Naive thymus-derived CD8-positive, alpha-beta T cell (primary cell): ENCODE measurements around the gene MBTPS1. TPM values are rescaled to one million over a fixed set of nuclear protein-coding genes. Genes with fewer than 3 reads are reported as not detected.

Source experiments
- ATAC-seq, 2 donors: fragments of 150-1000 bp; cut with Tn5 transposase in 1 of 2; sonication (Bioruptor Pico), chemical (Tn5 transposase) in 1 of 2; 1 replicate in 1 of 2; 2 replicates in 1 of 2; pipeline ENCODE4 v1.10.0; 2021; ENCODE audit warnings: mild to moderate bottlenecking in 2 of 2, moderate library complexity in 2 of 2
- POLR2A ChIA-PET: fragments of 350-600 bp; sonication (Branson Sonifier 250); formaldehyde crosslinking; loops from one replicate; lab custom pipeline; 2021; ENCODE audit warnings: antibody characterized with exemption; lab: Charles Lee
- DNase-seq, 10 donors: peaks; one replicate each; pipeline versions ENCODE4 v3.0.0 to v3.0.0-alpha.2; 2020 to 2022
- H3K27ac Mint-ChIP-seq, 10 donors: one replicate each; pipeline ENCODE4 v1.8.0; 2020 to 2022; ENCODE audit warnings: mild to moderate bottlenecking in 10 of 10, mixed read lengths in 10 of 10, moderate library complexity in 4 of 10, inconsistent platforms in 1 of 10
- H3K27me3 Mint-ChIP-seq, 5 donors: one replicate each; pipeline ENCODE4 v1.8.0; 2021 to 2022; ENCODE audit warnings: mixed read lengths in 5 of 5
- H3K36me3 Mint-ChIP-seq, 3 donors: one replicate each; pipeline ENCODE4 v1.8.0; 2020 to 2022; ENCODE audit warnings: mixed read lengths in 3 of 3, mild to moderate bottlenecking in 2 of 3, inconsistent platforms in 1 of 3
- H3K4me1 Mint-ChIP-seq, 4 donors: one replicate each; pipeline ENCODE4 v1.8.0; 2021 to 2022; ENCODE audit warnings: mixed read lengths in 4 of 4
- H3K4me3 Mint-ChIP-seq, 10 donors: one replicate each; pipeline ENCODE4 v1.8.0; 2020 to 2022; ENCODE audit warnings: mild to moderate bottlenecking in 10 of 10, mixed read lengths in 10 of 10, moderate library complexity in 6 of 10, inconsistent platforms in 1 of 10
- H3K9me3 Mint-ChIP-seq, 9 donors: one replicate each; pipeline ENCODE4 v1.8.0; 2020 to 2022; ENCODE audit warnings: mixed read lengths in 9 of 9, mild to moderate bottlenecking in 3 of 9, inconsistent platforms in 1 of 9, moderate library complexity in 1 of 9
- polyA plus RNA-seq, 3 donors: library from polyadenylated mRNA; unstranded; fragments of 300-500 nt; fragmentation: Illumina TruSeq; gene quantifications; one replicate each; pipeline ENCODE4 v1.2.3, GENCODE V29; 2021
- total RNA-seq, 8 experiments: library from RNA in 2 of 8; stranded (reverse) in 2 of 8; gene quantifications; one replicate each; pipeline ENCODE4 v1.2.3 and lab custom pipeline; 2021 to 2026

MBTPS1 gene
- total and polyA plus RNA-seq, 5 experiments from 2014 or later = 50.9 to 150 (median 71.4) TPM

DNA sequence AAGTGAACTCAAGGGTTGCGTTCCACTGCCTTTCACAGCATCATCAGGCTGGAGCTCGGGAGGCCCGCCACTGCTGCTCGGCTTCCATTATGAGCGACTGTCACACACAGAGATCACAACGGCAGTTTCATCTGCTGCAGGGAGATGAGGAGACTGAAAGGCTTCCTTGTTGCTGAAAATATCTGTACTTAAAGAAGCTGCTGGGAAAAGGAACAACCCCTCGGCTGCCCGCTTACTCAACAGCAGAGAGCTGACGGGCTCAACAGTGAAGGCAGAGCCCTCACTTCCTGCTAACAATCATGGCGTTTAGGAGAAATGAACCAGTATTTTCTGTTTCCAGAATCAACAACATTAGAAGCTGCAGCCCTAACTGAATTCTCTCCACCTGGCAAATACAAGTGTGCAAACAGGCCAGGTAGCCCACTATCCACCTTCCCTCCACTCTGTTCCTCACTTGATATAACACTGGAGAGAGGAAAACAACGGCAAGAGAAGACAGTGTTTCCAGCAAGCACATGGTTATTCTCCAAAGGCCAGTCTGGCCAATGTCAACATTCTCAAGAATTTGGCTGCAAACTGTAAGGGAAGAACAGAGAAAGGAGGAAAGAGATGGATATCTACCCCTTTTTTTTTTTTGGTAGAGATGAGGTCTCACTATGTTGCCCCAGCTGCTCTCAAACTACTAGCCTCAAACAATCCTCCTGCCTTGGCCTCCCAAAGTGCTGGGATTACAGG is 33.7 kb downstream of the MBTPS1 start:
- DNase-seq = no peak
- H3K9me3 Mint-ChIP-seq = no peaks in the 10 kb centered on the region
- POLR2A ChIA-PET = no interaction called here
- no peak for ATAC-seq
- no peaks in the 10 kb centered on the region for H3K27me3 Mint-ChIP-seq
- peaks cover 5 to 85% (median 10%) of the 10 kb centered on the region in 3 donors for H3K36me3 Mint-ChIP-seq
- peak overlapping the region in 2 of 10 donors; percentile 40 to 53 for H3K27ac Mint-ChIP-seq
- H3K4me1 Mint-ChIP-seq = peaks cover 21 to 41% (median 26%) of the 10 kb centered on the region in 4 donors
- no peak overlapping the region for H3K4me3 Mint-ChIP-seq

- H3K27ac Mint-ChIP-seq = peak overlapping the region in 1 of 10 donors; percentile 27
- DNase-seq = no peak
Observed at GRCh38 chr16:84082110-84082509, 34.6 kb downstream of the MBTPS1 start.

GRCh38 chr16:84081446-84081989 is 35.2 kb downstream of the MBTPS1 start:
- ATAC-seq (no peak), DNase-seq (no peak)
- no peaks in the 10 kb centered on the region for H3K9me3 Mint-ChIP-seq
- no peak overlapping the region for H3K4me3 Mint-ChIP-seq
- no peaks in the 10 kb centered on the region for H3K27me3 Mint-ChIP-seq
- peaks cover 19 to 35% (median 27%) of the 10 kb centered on the region in 4 donors for H3K4me1 Mint-ChIP-seq
- H3K36me3 Mint-ChIP-seq = peaks cover 5 to 86% (median 13%) of the 10 kb centered on the region in 3 donors
- H3K27ac Mint-ChIP-seq = peak overlapping the region in 1 of 10 donors; percentile 27
- POLR2A ChIA-PET = no interaction called here

More at GRCh38 chr16:84082110-84082509, 34.6 kb downstream of the MBTPS1 start:
- POLR2A ChIA-PET = no interaction called here
- H3K4me3 Mint-ChIP-seq = no peak overlapping the region
- H3K36me3 Mint-ChIP-seq = peaks cover 5 to 86% (median 13%) of the 10 kb centered on the region in 3 donors
- no peak for ATAC-seq
- no peaks in the 10 kb centered on the region for H3K9me3 Mint-ChIP-seq
- H3K4me1 Mint-ChIP-seq = peaks cover 21 to 39% (median 26%) of the 10 kb centered on the region in 4 donors
- no peaks in the 10 kb centered on the region for H3K27me3 Mint-ChIP-seq

DNA sequence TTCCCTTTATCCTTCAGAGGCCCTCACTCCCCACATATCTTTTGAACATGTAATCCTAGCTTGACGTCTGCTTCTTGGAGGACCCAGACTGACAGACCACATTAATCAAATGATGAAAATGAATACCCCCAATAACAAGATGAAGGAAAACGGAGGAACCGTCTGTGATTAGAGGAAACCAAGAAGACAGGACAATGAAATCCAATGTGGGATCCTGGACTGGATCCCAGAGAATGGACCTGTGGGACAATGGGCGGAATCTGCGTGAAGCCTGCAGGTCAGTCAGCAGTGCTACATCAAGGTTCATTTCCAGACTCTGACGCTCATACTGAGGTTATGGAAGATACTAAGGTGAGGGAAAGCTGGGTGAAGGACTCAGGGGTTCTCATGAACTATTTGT is 35.9 kb downstream of the MBTPS1 start:
- DNase-seq (no peak), ATAC-seq (no peak)
- Mint-ChIP-seq H3K36me3 (peaks cover 5 to 84% (median 13%) of the 10 kb centered on the region in 3 donors), H3K9me3 (no peaks in the 10 kb centered on the region), H3K4me3 (no peak overlapping the region), H3K27me3 (no peaks in the 10 kb centered on the region), H3K4me1 (peaks cover 12 to 32% (median 24%) of the 10 kb centered on the region in 4 donors), H3K27ac (peak overlapping the region in 4 of 10 donors; percentile 6 to 34 (median 8))
- POLR2A ChIA-PET = no interaction called here

- no peaks in the 10 kb centered on the region for H3K9me3 Mint-ChIP-seq
- H3K27ac Mint-ChIP-seq = peak overlapping the region in 2 of 10 donors; percentile 6 to 66
- H3K4me1 Mint-ChIP-seq = peaks cover 11 to 30% (median 24%) of the 10 kb centered on the region in 4 donors
- DNase-seq = no peak
- H3K4me3 Mint-ChIP-seq = no peak overlapping the region
- POLR2A ChIA-PET = no interaction called here
- H3K36me3 Mint-ChIP-seq = peaks cover 5 to 87% (median 13%) of the 10 kb centered on the region in 3 donors
- H3K27me3 Mint-ChIP-seq = no peaks in the 10 kb centered on the region
- no peak for ATAC-seq
Observed at GRCh38 chr16:84080378-84080777, 36.4 kb downstream of the MBTPS1 start.

DNA sequence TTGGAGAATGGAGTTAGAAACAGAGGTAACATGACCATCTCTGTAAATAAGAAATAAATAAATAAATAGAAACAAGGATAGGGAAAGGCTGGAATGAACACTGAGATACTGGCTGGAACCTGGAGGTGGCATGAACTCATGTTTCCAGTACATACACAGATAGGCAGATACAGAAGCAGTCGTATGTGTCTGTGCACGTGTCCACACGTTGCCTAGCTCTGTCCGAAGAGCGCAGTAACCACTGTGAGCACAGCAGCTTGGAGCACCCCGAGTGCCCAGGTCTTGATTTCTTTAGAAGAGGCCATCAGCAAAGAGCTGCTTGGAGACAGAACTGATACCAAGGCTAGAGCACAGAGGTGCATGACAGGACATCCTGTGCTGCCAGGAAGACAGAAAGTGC is 37.1 kb downstream of the MBTPS1 start:
- H3K9me3 Mint-ChIP-seq = no peaks in the 10 kb centered on the region
- peaks cover 7 to 25% (median 19%) of the 10 kb centered on the region in 4 donors for H3K4me1 Mint-ChIP-seq
- DNase-seq (no peak), ATAC-seq (no peak)
- no peaks in the 10 kb centered on the region for H3K27me3 Mint-ChIP-seq
- peak overlapping the region in 2 of 10 donors; percentile 49 to 66 for H3K27ac Mint-ChIP-seq
- POLR2A ChIA-PET = no interaction called here
- H3K36me3 Mint-ChIP-seq = peaks cover 5 to 90% (median 13%) of the 10 kb centered on the region in 3 donors
- H3K4me3 Mint-ChIP-seq = no peak overlapping the region

- POLR2A ChIA-PET = no interaction called here
- Mint-ChIP-seq H3K4me3 (no peak overlapping the region), H3K4me1 (peaks cover 6 to 25% (median 12%) of the 10 kb centered on the region in 4 donors), H3K27me3 (no peaks in the 10 kb centered on the region), H3K36me3 (peaks cover 0 to 93% (median 9%) of the 10 kb centered on the region in 3 donors), H3K27ac (no peak overlapping the region), H3K9me3 (no peaks in the 10 kb centered on the region)
- DNase-seq (no peak), ATAC-seq (no peak)
Observed at GRCh38 chr16:84075376-84075775, 41.4 kb downstream of the MBTPS1 start.

GRCh38 chr16:84074721-84075120 is 42.0 kb downstream of the MBTPS1 start:
- H3K9me3 Mint-ChIP-seq = no peaks in the 10 kb centered on the region

DNA sequence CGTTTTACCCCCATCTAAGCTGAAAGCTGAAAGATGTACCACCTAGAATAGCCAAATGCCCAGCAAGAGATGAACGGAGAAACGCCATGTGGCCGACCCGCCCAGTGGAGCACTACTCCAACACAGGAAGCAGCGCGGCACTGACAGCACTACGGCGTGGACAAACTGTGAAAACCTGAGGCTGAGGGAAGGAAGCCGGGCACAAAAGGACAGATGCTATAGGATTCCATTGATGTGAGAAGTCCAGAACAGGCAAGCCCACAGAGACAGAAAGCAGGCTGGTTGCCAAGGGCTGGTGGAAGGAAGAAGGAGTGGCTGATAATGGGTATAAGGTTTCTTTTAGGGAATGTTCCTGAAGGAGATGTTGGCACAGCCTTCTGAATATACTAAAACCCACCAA is 44.7 kb downstream of the MBTPS1 start:
- DNase-seq (no peak), ATAC-seq (no peak)
- H3K4me1 Mint-ChIP-seq = peaks cover 0 to 9% (median 4%) of the 10 kb centered on the region in 4 donors
- peak overlapping the region in 1 of 10 donors; percentile 52 for H3K27ac Mint-ChIP-seq
- POLR2A ChIA-PET = no interaction called here
- H3K9me3 Mint-ChIP-seq = no peaks in the 10 kb centered on the region
- H3K27me3 Mint-ChIP-seq = no peaks in the 10 kb centered on the region
- H3K4me3 Mint-ChIP-seq = no peak overlapping the region
- peaks cover 6 to 95% (median 23%) of the 10 kb centered on the region in 3 donors for H3K36me3 Mint-ChIP-seq

More at GRCh38 chr16:84074721-84075120, 42.0 kb downstream of the MBTPS1 start:
- no peak for ATAC-seq
- H3K4me3 Mint-ChIP-seq = no peak overlapping the region
- peaks cover 6 to 25% (median 11%) of the 10 kb centered on the region in 4 donors for H3K4me1 Mint-ChIP-seq
- H3K36me3 Mint-ChIP-seq = peaks cover 0 to 94% (median 9%) of the 10 kb centered on the region in 3 donors
- no peak for DNase-seq
- POLR2A ChIA-PET = no interaction called here
- H3K27ac Mint-ChIP-seq = peak overlapping the region in 1 of 10 donors; percentile 59
- no peaks in the 10 kb centered on the region for H3K27me3 Mint-ChIP-seq

DNA sequence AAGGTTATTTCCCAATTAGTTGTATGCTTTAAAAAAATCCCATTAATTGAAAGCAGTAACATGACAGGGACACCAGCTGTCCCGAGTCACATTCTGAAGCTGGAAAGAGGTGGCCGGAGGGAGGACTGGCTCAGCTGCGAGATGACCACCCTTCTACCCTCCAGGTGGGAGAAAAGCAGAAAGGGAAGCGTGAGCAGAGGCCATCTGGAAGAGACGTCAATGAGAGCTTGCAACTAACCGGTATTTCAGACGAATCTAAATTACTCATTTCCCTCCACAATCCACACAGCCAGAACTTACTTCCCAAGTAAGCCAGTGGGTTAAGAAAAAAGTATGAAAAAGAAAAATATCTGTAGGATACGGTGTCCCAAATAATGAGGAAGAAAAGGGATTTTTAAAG is 45.6 kb downstream of the MBTPS1 start:
- Mint-ChIP-seq H3K4me1 (peaks cover 0 to 4% (median 2%) of the 10 kb centered on the region in 4 donors), H3K9me3 (no peaks in the 10 kb centered on the region), H3K27me3 (no peaks in the 10 kb centered on the region), H3K27ac (no peak overlapping the region), H3K36me3 (peaks cover 6 to 94% (median 25%) of the 10 kb centered on the region in 3 donors), H3K4me3 (no peak overlapping the region)
- DNase-seq (no peak), ATAC-seq (no peak)
- POLR2A ChIA-PET = no interaction called here

- H3K36me3 Mint-ChIP-seq = peaks cover 6 to 94% (median 25%) of the 10 kb centered on the region in 3 donors
- DNase-seq = no peak
Observed at GRCh38 chr16:84069540-84069939, 47.2 kb downstream of the MBTPS1 start.

GRCh38 chr16:84068783-84069462 is 47.8 kb downstream of the MBTPS1 start:
- POLR2A ChIA-PET = no interaction called here
- Mint-ChIP-seq H3K27ac (peak overlapping the region in 5 of 10 donors; percentile 7 to 81 (median 60)), H3K4me3 (no peak overlapping the region), H3K4me1 (peaks cover 0 to 4% (median 1%) of the 10 kb centered on the region in 4 donors), H3K27me3 (no peaks in the 10 kb centered on the region), H3K36me3 (peaks cover 6 to 94% (median 25%) of the 10 kb centered on the region in 3 donors), H3K9me3 (no peaks in the 10 kb centered on the region)
- DNase-seq = no peak
- ATAC-seq = no peak

More at GRCh38 chr16:84069540-84069939, 47.2 kb downstream of the MBTPS1 start:
- ATAC-seq = no peak
- Mint-ChIP-seq H3K4me3 (no peak overlapping the region), H3K27ac (peak overlapping the region in 3 of 10 donors; percentile 7 to 81 (median 60)), H3K4me1 (peaks cover 0 to 4% (median 1%) of the 10 kb centered on the region in 4 donors), H3K27me3 (no peaks in the 10 kb centered on the region), H3K9me3 (no peaks in the 10 kb centered on the region)
- POLR2A ChIA-PET = no interaction called here
